GM12878 (cell line): ENCODE data around the gene ZFP64. TPM values are rescaled to one million over a fixed set of nuclear protein-coding genes. Genes with fewer than 3 reads are reported as not detected.

Experiments
- CBX3 ChIP-seq: fragments of 200-600 bp; sonication (generic); IDR thresholded peaks from 2 replicates; pipeline ENCODE4 v1.6.1; 2016; ENCODE audit warnings: low read depth, borderline replicate concordance
- E2F4 ChIP-seq: IDR thresholded peaks from 2 replicates; pipeline ENCODE4 v1.6.1; 2012; ENCODE audit warnings: low read depth, low read length, improper control_type of control experiment
- EP300 ChIP-seq, 2 experiments: fragments of 150-350 bp in 1 of 2; IDR thresholded peaks; 2 replicates each; pipeline ENCODE4 v1.6.1; 2011 to 2012; ENCODE audit warnings: low read depth in 2 of 2, low read length in 2 of 2, borderline replicate concordance in 1 of 2, improper control_type of control experiment in 1 of 2, inconsistent platforms in 1 of 2; ENCODE audit not compliant: control insufficient read depth in 1 of 2
- FOS ChIP-seq: IDR thresholded peaks from 3 replicates; pipeline ENCODE4 v1.6.1; 2011; ENCODE audit warnings: borderline replicate concordance; ENCODE audit not compliant: insufficient read length; ENCODE audit errors: extremely low read depth
- FOXK2 ChIP-seq: fragments of 450-650 bp; IDR thresholded peaks from 2 replicates; pipeline ENCODE4 v1.6.1; 2017; ENCODE audit warnings: mild to moderate bottlenecking, moderate library complexity
- FOXM1 ChIP-seq: IDR thresholded peaks from 2 replicates; pipeline ENCODE4 v1.6.1; 2012; ENCODE audit warnings: low read depth, mild to moderate bottlenecking, inconsistent platforms, low read length, moderate library complexity
- NR2C2 ChIP-seq: IDR thresholded peaks from 2 replicates; pipeline ENCODE4 v1.6.1; 2011; ENCODE audit warnings: borderline replicate concordance, low read depth; ENCODE audit not compliant: control insufficient read depth, insufficient read length
- PBX3 ChIP-seq: IDR thresholded peaks from 2 replicates; pipeline ENCODE4 v1.6.1; 2011; ENCODE audit warnings: mild to moderate bottlenecking, low read depth, low read length, moderate library complexity; ENCODE audit not compliant: insufficient replicate concordance
- PKNOX1 ChIP-seq: fragments of 450-650 bp; IDR thresholded peaks from 2 replicates; pipeline ENCODE4 v1.6.1; 2016; ENCODE audit warnings: mild to moderate bottlenecking
- PML ChIP-seq: IDR thresholded peaks from 2 replicates; pipeline ENCODE4 v1.6.1; 2012; ENCODE audit warnings: low read length, inconsistent platforms
- REST ChIP-seq: IDR thresholded peaks from 2 replicates; pipeline ENCODE4 v1.6.1; 2012; ENCODE audit warnings: mild to moderate bottlenecking, low read depth, low read length
- SIX5 ChIP-seq: IDR thresholded peaks from 2 replicates; pipeline ENCODE4 v1.6.1; 2011; ENCODE audit warnings: mild to moderate bottlenecking, low read depth, low read length, moderate library complexity; ENCODE audit not compliant: severe bottlenecking
- SMAD1 ChIP-seq: fragments of 450-650 bp; IDR thresholded peaks from 2 replicates; pipeline ENCODE4 v1.6.1; 2018; ENCODE audit warnings: mild to moderate bottlenecking, low read depth; ENCODE audit not compliant: partially characterized antibody
- SP1 ChIP-seq: IDR thresholded peaks from one replicate; pipeline ENCODE4 v1.6.1; 2011; ENCODE audit warnings: low read depth, low read length
- TCF3 ChIP-seq: IDR thresholded peaks from 2 replicates; pipeline ENCODE4 v1.6.1; 2012; ENCODE audit warnings: low read depth, mild to moderate bottlenecking, low read length, borderline replicate concordance; ENCODE audit not compliant: insufficient read depth
- TCF7 ChIP-seq: IDR thresholded peaks from 2 replicates; pipeline ENCODE4 v1.6.1; 2014; ENCODE audit warnings: antibody characterized with exemption, borderline replicate concordance
- YBX1 ChIP-seq: fragments of 450-650 bp; IDR thresholded peaks from 2 replicates; pipeline ENCODE4 v1.6.1; 2016; ENCODE audit warnings: antibody characterized with exemption
- ZBTB4 ChIP-seq: fragments of 450-650 bp; formaldehyde crosslinking; IDR thresholded peaks from 2 replicates; pipeline ENCODE4 v1.4.0; 2022; ENCODE audit warnings: mild to moderate bottlenecking, moderate library complexity
- polyA plus RNA-seq, 11 experiments: library from polyadenylated mRNA; depleted of rRNA in 4 of 11; unstranded in 6 of 11; stranded (reverse) in 5 of 11; fragments of >200 nt; fragmentation: Nextera tagmentation in 4 of 11; fragmentation: Illumina TruSeq in 1 of 11; extraction: Ambion mirVana in 4 of 11; extraction: Trizol in 1 of 11; gene quantifications; 1 replicate in 1 of 11; 2 replicates in 10 of 11; pipeline versions ENCODE4 v1.2.1 to v1.2.3, GENCODE V29; 2011 to 2016; ENCODE audit warnings: inconsistent platforms in 2 of 11, missing spikeins in 2 of 11, low read depth in 1 of 11
- total RNA-seq, 4 experiments: library from RNA; depleted of rRNA in 3 of 4; stranded (reverse); fragments of >200 nt in 3 of 4; fragmentation: Illumina TruSeq in 1 of 4; extraction: Trizol in 1 of 4; gene quantifications; 2 replicates each; pipeline versions ENCODE4 v1.2.1 to v1.2.3, GENCODE V29; 2013 to 2021

ZFP64 gene
- total and polyA plus RNA-seq, 10 of the 15 experiments (the other 5 are each of a cell fraction or from before 2014, with no cell fraction given) = 2.3 to 21.8 (median 11.8) TPM

GRCh38 chr20:52191916-52192718 is 538 bp upstream of the ZFP64 start (continued):
- no peak for TF ChIP-seq CBX3
- TF ChIP-seq SMAD1 = no peak
- TF ChIP-seq FOXK2 = no peak
- no peak for TF ChIP-seq PML
- no peak for TF ChIP-seq FOXM1
- TF ChIP-seq NR2C2 = no peak
- TF ChIP-seq YBX1 = no peak
- no peak for TF ChIP-seq E2F4
- no peak for TF ChIP-seq PKNOX1
- TF ChIP-seq TCF7 = no peak
- 0 out of 2 replicates have a peak, but pooled peaks have one; percentile 17 for TF ChIP-seq TCF3
- TF ChIP-seq REST = no peak
- TF ChIP-seq ZBTB4 (CRISPR knock-in tag) = no peak
- no peak for TF ChIP-seq SIX5
- TF ChIP-seq PBX3 = no peak
- no peak for TF ChIP-seq FOS
- peak; percentile 17 for TF ChIP-seq SP1
- TF ChIP-seq EP300 (IDR thresholded peaks at IDR 0.05; ENCODE audit: borderline replicate concordance in 1 of 2, control insufficient read depth in 1 of 2, low read depth in 2 of 2, low read length in 2 of 2) = no peak
